NCI-H1694 (cell line): Measurements from ENCODE around the gene TMEM183A.

Experiments used
- DNase-seq: peaks from one replicate; lab custom pipeline; 2025; lab: John Stamatoyannopoulos, UW

TMEM183A gene

GRCh38 chr1:203069030-203069747 lies 62.0 kb downstream of the TMEM183A start:
- no peak for DNase-seq

GRCh38 chr1:203072002-203072602 lies 64.9 kb downstream of the TMEM183A start:
- DNase-seq = no peak

GRCh38 chr1:203072911-203073310 lies 65.7 kb downstream of the TMEM183A start:
- DNase-seq = no peak

- no peak for DNase-seq
Observed at GRCh38 chr1:203073469-203073868, 66.3 kb downstream of the TMEM183A start.
